Femur (tissue), 1 donor: ENCODE data around the gene E2F1.
"Not testable (repeated sequence)": the region's sequence is repeated elsewhere in the genome, so short reads cannot be mapped to it uniquely, and the experiment has no call there.

Experiments used
- DNase-seq: peaks from one replicate; pipeline ENCODE4 v3.0.0-alpha.2; 2017

Gene E2F1

DNA sequence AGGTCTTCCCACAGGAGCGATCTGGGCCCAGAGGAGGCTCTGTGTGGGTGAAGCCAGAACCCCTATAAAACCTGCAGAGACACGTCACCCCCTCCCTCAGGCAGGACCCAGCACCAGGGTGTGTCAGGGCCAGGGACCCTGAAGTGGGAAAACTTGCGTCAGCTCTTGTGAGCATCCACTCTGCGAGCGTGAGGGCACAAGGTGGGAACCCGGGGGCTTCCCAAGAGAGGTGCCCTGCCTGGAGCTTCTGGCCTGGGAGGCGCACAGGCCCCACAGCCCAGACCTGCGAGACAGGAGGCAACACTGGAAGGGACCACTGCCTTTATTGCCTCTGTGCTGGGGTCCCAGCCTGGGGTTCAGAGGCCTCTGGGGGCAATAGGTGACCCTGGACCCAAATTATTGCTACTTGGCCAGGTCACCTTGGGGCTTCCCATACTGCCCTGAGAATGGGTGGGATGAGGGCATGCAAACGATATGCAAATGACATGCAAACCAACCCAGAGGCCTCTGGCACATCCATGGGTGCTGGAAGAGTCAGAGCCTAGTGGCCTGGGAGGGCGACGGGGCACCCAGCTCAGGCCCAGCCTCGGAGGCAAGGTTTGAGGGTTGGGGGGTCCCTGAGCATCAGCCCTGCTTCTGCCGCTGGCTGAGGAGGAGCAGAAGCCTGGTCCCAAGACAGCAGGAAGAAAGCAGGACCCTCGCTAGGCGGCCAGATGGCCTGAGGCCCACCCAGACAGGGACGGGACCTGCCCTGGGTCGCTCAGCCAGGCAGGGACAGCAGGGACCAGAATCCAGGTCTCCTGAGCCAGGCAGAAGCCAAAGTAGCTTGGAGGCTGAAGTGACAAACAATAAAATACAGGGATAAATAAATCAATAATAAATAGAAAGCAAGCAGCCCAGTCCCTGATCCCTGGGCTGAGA, 29.1 kb downstream of the E2F1 start:
- DNase-seq, result no peak

- peak; percentile 12 for DNase-seq
Measured at GRCh38 chr20:33656010-33656782, 30.0 kb downstream of the E2F1 start.

DNA sequence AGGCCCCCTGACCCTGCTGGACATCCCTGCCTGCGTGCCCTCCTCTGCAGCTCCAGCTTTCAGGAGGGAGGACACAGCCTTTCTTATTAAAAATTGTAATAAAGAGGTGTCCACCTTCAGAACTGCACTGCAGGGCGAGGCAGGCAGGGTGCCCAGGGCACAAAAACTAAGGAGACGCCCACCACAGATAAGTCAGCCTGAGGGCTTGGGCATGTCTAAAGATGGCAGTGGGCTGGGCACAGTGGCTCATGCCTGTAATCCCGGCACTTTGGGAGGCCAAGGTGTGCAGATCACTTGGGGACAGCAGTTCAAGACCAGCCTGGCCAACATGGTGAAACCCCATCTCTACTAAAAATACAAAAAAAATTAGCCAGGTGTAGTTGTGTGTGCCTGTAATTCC, 31.0 kb downstream of the E2F1 start:
- DNase-seq, result no peak

- no peak for DNase-seq
Measured at GRCh38 chr20:33654680-33655161, 31.5 kb downstream of the E2F1 start.

GRCh38 chr20:33653900-33654596, 32.1 kb downstream of the E2F1 start:
- DNase-seq, result no peak

GRCh38 chr20:33653218-33653899, 32.8 kb downstream of the E2F1 start:
- DNase-seq, result peak; percentile 79

- DNase-seq, result no peak
Measured at GRCh38 chr20:33651562-33652048, 34.6 kb downstream of the E2F1 start.

- DNase-seq, result no peak
Measured at GRCh38 chr20:33650753-33651561, 35.2 kb downstream of the E2F1 start.

DNA sequence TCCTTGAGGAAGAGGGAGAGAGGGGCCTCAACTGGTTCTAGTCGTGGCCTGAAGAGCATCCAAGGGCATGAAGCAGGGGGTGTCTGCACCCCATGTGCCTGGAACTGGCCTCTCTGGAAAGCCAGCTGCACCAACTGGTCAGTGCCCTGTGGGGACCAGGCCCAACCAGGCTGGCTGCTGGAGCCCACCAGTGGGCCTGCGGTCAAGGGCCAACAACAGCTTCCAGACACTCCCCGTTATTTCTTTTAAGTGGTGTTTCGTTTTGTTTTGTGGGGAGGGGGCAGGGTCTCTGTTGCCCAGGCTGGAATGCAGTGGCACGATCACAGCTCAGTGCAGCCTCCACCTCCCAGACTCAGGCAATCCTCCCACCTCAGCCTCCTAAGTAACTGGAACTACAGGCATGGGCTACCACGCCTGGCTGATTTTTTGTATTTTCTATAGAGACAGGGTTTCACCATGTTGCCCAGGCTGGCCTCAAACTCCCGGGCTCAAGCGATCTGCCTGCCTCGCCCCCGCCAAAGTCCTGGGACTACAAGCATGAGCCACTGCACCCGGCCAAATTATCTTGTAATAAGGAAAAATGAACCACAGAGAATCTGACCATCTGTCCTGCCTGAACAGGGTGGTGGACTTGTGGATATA, 36.0 kb downstream of the E2F1 start:
- no peak for DNase-seq

- peak; percentile 70 for DNase-seq
Measured at GRCh38 chr20:33649201-33649681, 36.9 kb downstream of the E2F1 start.

DNA sequence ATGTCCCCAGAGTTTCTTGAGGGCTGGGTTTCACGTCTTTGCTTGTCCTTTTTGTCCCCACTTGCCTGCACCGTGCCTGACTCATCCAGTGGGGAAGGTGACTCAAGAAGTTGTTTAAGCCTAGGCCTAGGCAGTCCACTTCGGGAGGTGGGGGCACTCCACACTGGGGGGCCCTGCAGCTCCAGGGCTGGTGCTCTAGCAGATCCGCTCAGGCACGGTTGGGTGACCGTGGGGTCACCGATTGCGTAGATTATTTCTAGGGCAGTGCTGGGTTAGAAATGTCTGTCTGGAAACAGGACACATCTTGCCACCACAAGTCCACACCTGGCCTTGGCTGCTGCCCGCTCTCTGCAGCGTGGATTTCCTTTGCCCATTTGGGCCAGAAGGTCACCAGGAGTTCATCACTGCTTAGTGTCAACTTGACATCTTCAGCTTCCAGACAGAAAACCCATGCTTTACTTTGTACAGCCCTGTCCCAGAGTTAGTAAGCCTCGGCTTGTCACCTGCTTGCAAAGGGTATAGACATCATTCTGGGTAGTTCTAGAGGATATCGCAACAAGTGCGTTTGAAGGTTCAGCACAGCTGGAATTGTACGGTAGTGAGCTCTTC, 37.7 kb downstream of the E2F1 start:
- no peak for DNase-seq

DNA sequence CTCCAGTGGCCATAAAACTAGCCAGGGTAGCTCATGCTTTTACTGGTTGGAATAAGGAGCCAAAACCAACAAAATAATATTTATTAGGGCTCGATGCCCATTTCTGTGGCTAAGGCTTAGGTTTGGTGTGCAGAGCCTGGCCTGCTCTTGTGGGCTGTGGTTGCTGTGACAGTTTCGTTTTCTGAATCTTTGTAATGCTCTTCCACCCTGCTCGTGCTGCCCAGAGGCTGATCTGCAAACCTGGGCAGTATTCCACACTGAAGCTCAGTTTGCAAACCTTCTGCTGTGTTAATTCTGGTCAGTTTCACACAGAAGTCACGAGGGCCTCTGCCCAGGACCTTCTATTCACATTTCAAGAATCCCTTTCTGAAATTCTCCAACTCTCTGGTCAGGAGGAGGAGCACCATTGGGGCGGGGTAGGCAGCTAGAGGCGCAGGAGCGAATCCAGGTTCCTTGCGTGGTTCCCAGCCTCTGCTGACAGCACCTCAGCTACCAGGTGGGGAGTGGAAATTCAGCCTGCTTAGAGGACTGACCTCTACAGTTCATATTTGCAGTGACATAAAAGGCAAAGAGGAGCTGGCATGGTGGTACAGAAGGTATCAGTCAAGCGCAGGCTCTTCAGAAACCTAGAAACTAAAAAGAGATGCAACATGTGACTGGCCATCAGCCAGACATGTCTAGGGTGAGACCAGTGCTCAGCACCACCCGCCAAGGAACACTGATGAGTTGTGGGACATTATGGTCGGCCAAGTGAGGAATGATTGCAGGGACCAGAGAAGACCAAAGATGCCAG, 38.4 kb downstream of the E2F1 start:
- no peak for DNase-seq

DNA sequence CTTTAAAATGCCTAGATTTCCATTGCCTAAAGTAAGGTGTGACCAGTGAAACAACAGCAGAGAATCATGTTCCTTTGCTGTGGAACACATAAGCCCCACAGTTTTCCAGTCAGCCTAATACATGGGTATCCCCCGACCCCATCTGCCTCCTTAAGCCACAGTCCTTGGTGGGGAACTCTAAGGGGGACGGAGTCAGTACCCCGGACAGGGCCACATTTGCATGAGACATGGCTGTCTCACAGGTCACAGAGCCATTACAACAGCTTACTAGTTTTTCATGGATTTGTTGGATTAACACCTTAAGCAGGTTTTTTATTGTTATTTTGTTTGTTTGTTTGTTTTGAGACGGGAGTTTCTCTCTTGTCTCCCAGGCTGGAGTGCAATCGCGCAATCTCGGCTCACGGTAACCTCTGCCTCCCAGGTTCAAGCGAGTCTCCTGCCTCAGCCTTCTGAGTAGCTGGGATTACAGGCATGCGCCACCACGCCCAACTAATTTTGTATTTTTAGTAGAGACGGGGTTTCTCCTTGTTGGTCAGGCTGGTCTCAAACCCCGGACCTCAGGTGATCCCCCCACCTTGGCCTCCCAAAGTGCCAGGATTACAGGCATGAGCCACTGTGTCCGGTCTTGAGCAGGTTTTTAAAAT, 39.1 kb downstream of the E2F1 start:
- not testable (repeated sequence) for DNase-seq

- DNase-seq, result no peak
Measured at GRCh38 chr20:33646191-33646590, 40.0 kb downstream of the E2F1 start.

GRCh38 chr20:33645396-33645795, 40.8 kb downstream of the E2F1 start:
- no peak for DNase-seq

DNA sequence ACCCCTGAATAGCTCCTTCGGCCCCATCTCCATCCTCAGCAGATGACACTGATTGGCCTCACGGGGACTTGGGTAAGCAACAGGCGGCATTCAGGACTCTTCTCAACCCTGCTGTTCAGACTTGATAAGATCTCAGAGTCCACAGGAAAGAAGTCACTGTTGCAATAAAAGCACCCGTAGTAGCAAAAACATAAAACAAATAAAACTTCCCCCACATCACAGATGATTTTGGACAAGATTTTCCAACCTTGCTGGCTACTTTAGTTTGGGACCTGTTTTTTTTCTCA, 41.2 kb downstream of the E2F1 start:
- DNase-seq, result no peak

DNA sequence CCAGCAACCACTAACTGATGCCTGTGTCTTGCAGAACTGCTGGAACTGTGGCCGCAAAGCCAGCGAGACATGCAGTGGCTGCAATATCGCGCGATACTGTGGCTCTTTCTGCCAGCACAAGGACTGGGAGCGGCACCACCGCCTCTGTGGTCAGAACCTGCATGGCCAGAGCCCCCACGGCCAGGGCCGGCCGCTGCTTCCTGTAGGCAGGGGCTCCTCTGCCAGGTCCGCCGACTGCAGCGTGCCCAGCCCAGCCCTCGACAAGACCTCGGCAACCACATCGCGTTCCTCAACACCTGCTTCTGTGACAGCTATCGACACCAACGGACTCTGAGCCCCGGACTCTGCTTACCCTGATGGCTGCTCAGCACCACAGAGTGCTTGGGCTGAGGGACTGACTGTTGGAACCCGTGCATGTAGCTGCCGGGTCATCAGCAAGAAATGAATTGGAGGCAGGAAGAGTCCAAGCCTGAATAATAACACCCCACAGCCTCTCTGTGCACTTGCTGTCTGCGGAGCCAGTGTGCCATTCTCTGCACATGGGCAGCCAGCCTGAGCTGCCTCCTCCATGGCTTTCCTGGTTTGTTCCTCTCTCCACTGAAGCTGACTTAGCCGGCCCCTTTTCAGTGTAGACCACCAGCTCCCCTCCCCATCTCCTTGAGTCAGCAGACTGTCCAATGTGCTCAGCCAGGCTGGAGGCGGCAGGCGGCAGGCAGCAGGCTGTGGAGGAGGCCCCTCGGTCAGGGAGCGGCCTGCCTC, 41.7 kb downstream of the E2F1 start:
- no peak for DNase-seq

DNA sequence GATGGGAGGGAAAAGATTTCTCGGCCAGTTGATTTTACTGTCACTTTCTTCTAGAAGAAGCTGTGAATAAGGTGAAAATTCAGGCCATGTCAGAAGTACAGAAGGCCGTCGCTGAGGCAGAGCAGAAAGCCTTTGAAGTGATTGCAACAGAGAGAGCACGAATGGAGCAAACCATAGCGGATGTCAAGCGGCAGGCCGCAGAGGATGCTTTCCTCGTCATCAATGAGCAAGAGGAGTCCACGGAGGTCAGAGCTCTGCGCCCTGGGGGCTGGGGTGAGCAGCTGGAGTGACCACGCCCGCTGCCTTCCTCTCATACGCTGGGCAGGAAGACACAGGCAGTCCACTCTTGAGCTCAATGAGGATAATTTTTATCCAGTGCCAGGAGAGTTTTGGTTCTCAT, 45.9 kb downstream of the E2F1 start:
- no peak for DNase-seq
